Raji (cell line): Measurements from ENCODE around the gene DENND4B.

ENCODE experiments used
- POLR2A ChIP-seq: IDR thresholded peaks from 2 replicates; pipeline ENCODE4 v1.6.1; 2011; ENCODE audit warnings: low read depth, low read length, control low read depth; ENCODE audit not compliant: insufficient read depth

The DENND4B gene

DNA sequence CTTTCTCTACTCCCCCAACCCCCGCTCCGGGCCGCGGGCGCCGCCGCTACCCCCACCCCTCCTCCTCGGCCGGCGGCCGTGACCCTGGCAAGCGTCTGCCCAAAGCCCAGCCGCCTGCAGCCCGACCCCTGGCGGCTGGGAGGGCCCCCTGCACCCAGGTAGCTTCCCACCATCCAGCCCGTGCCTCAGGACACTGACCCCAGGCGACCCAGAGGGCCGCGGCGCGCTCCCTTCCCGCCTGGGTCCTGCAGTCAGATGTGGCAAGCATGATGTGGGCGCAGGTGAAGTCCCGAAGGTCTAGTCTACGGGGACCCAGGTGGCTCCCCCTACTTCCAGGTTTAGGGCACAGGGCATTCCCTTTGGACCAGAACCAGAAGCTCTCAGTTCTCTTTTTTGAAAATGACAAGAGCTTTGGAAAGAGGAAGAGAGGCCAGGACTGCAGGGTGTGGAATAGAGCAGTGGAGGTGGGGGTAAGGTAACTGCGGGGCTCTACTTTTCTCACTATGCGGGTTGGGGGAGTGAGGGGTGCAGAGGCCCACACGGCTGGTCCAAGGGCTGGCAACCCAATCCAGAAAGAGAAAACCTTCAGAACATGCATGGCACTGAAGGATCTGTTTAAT, at the start of gene DENND4B:
TSS of gene DENND4B (minus strand) at position 97 of the 620 bp plus-strand sequence. CDS start 2,344 bp downstream, outside the sequence.
- no peak; the same call in 1 of the 2 replicates for TF ChIP-seq POLR2A

- no peak for TF ChIP-seq POLR2A
Observed at GRCh38 chr1:153995640-153996039, 49.1 kb upstream of the DENND4B start.

DNA sequence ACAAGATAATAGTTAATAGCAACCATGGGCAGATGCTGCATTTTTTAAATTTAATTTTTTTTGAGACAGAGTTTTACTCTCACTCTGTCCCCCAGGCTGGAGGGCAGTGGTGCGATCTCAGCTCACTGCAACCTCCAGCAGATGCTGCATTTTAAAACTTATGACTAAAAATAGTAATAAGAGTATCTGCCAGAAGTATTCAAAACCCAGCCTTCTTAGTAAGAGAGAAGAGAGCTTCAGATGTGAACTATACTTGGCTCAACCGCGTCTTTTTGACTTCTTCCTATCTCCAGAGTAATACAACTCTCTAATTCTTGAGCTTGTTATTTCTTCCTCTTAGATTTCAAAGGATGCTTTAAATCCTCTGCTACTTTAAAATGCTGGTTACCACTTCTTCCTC, 48.7 kb upstream of the DENND4B start:
- TF ChIP-seq POLR2A, result no peak

- TF ChIP-seq POLR2A, result no peak
Observed at GRCh38 chr1:153991806-153992205, 45.3 kb upstream of the DENND4B start.

GRCh38 chr1:153991151-153991630, 44.7 kb upstream of the DENND4B start:
- no peak for TF ChIP-seq POLR2A

- peak; percentile 100 for TF ChIP-seq POLR2A
Observed at GRCh38 chr1:153990468-153991150, 44.1 kb upstream of the DENND4B start, which contains the start of gene RPS27. Gene RPS27, plus strand, starts transcription at chr1:153990762. Its CDS starts 35 bp downstream, at chr1:153990797.

GRCh38 chr1:153987621-153988020, 41.1 kb upstream of the DENND4B start:
- TF ChIP-seq POLR2A, result no peak

DNA sequence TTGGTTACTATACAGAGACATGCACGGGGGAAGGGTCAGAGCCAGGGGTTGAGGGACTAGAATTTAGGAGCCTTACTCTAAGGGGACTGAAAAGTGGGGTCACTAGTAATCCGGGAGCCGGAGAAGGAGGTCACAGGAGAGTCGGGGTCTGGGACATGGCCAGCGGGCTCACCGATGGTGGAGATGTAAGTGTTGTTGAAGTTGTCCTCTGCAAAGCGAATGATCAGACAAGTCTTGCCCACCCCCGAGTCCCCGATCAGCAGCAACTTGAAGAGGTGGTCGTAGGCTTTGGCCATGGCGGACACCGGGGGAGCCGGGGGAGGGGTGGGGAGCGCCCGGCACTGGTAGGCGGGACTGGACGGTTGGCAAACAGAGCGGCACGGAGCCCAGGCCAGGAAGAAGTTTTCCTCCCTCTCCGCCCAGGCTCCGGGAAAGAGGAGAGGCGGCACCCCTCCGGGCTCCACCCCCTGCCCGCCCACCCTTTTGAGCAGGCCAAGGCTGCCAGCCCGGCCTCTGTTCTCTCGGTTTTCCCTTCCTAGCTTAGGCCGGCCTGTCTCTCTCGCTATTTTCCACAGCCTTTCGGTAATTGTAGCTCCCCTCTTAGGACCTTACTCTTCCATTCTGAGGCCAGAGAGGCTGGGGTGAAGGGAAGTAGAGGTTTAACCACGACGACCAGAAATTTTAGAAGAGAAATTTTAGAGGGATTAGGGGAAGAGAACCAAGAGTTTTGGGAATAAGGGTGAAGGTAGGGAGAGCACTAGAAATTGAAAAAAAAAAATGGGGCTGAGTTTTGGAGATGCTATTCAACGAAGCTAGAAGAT, 39.6 kb upstream of the DENND4B start, which contains the start of gene RAB13:
TSS of gene RAB13 (minus strand) at position 399 of the 821 bp plus-strand sequence. CDS start at position 296, 103 bp downstream.
- no peak for TF ChIP-seq POLR2A

GRCh38 chr1:153985341-153985912, 38.9 kb upstream of the DENND4B start:
- TF ChIP-seq POLR2A, result no peak

DNA sequence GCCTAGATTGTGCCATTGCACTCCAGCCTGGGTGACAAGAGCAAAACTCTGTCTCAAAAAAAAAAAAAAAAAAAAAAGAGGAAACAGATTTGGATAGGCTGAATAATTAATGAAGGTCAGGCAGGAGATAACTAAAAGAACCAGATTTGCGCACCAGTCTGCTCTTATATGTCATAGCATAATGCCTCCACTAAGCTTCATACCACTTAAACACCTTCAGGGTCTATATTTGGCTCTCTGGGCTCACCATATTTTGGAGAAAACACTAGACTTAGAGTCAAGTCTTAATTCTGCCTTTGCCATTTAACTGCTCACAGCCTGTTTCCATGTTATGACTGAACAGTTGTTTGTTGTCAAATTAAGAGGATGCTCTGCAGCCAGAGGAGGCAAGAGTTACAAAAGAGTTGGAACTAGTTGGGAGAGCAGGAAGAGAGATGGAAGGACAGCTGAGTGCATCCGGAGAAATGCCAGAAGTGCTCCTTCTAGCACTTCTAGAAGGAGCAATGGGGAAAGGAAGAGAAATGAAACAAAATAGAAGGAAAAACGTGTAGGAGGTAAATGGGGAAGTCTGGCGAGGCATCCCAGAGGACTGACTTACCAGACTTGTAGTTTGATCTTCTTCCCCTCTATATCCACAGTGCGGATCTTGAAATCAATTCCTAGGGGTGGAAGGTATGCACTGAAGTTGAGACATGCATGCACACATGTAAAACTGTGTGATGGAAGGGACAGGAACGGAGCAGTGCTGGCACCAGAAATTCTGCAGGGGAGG, 37.8 kb upstream of the DENND4B start:
- TF ChIP-seq POLR2A, result no peak

GRCh38 chr1:153978274-153978909, 31.9 kb upstream of the DENND4B start:
- TF ChIP-seq POLR2A, result no peak

- peak; percentile 91 for TF ChIP-seq POLR2A
Observed at GRCh38 chr1:153977250-153978240, 31.0 kb upstream of the DENND4B start, which contains the start of gene JTB. Gene JTB, minus strand, starts transcription at chr1:153977674. Its CDS starts 422 bp downstream, at chr1:153977252.

- TF ChIP-seq POLR2A, result no peak
Observed at GRCh38 chr1:153976819-153977249, 30.3 kb upstream of the DENND4B start.

DNA sequence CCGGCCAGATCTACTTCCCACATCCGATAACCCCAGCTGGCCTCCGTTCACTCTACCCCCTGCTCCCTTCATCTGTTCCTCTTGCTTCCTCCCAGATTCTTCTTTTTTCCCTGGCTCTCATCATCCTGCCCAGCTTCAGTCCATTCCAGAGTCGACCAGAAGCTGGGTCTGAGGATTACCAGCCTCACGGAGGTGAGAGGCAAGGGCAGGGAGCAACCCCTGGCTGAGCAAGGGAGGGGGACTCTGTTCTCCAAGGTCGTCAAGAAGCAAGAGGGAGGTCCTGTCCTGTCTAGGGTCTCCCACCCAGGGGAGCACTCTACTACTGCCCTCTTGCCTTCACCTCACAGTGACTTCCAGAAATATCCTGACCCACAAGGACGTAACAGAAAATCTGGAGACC, 27.0 kb upstream of the DENND4B start:
- TF ChIP-seq POLR2A, result no peak
